Stomach (tissue), 9 donors: ENCODE measurements around the gene DCTN4. TPM values are rescaled to one million over a fixed set of nuclear protein-coding genes. Genes with fewer than 3 reads are reported as not detected.
"Not testable (repeated sequence)": the region's sequence is repeated elsewhere in the genome, so short reads cannot be mapped to it uniquely, and the experiment has no call there.

Experiments
- DNase-seq, 2 donors: peaks; one replicate each; pipeline versions ENCODE4 v3.0.0 to v3.0.0-alpha.2; 2013 to 2019
- H3K27ac ChIP-seq, 5 donors: fragments of 200-600 bp in 4 of 5; sonication (generic) in 4 of 5; one replicate each; pipeline ENCODE4 v1.5.1; 2013 to 2019; ENCODE audit warnings: mild to moderate bottlenecking in 1 of 5, moderate library complexity in 1 of 5
- H3K27me3 ChIP-seq, 3 donors: fragments of 200-600 bp; sonication (generic); one replicate each; pipeline ENCODE4 v1.5.1; 2017 to 2019; ENCODE audit warnings: mixed run types in 1 of 3
- H3K36me3 ChIP-seq, 4 donors: fragments of 200-600 bp; sonication (generic); 1 replicate in 3 of 4; 2 replicates in 1 of 4; pipeline ENCODE4 v1.5.1; 2016 to 2019
- H3K4me1 ChIP-seq, 4 donors: fragments of 200-600 bp; sonication (generic); one replicate each; pipeline ENCODE4 v1.5.1; 2016 to 2019
- H3K4me3 ChIP-seq, 4 donors: fragments of 200-600 bp; sonication (generic) in 3 of 4; one replicate each; pipeline ENCODE4 v1.5.1; 2016 to 2019; ENCODE audit warnings: mild to moderate bottlenecking in 1 of 4
- H3K9me3 ChIP-seq, 4 donors: fragments of 200-600 bp; sonication (generic); one replicate each; pipeline ENCODE4 v1.5.1; 2016 to 2019
- EP300 ChIP-seq: sonication (generic); formaldehyde crosslinking; IDR thresholded peaks from one replicate; pipeline ENCODE4 v1.6.1; 2017; ENCODE audit warnings: antibody characterized with exemption
- POLR2A ChIP-seq, 4 donors: fragments of 450-650 bp; IDR thresholded peaks; one replicate each; pipeline ENCODE4 v1.6.1; 2016; ENCODE audit warnings: antibody characterized with exemption in 4 of 4, control low read depth in 2 of 4, mild to moderate bottlenecking in 1 of 4, moderate library complexity in 1 of 4
- POLR2AphosphoS5 ChIP-seq, 3 donors: sonication (generic); formaldehyde crosslinking; IDR thresholded peaks; one replicate each; pipeline ENCODE4 v1.6.1; 2016; ENCODE audit warnings: antibody characterized with exemption in 3 of 3
- WGBS, 5 donors: extraction: QIAGEN DNeasy Blood & Tissue Kit in 3 of 5; methylation state at CpG; one replicate each; pipeline versions ENCODE4 v1.1.5 to v1.1.7; 2013 to 2018; 5-methylcytosine and 5-hydroxymethylcytosine counted together
- intact Hi-C: fragments of 100-400 bp; cut with DNase I; formaldehyde crosslinking; loops from one replicate; pipeline ENCODE4 v1.15.1; 2023; ENCODE audit warnings: low total_unique reads
- polyA plus RNA-seq, 3 donors: library from polyadenylated mRNA; stranded (reverse); fragments of 200-250 nt; gene quantifications; one replicate each; pipeline ENCODE4 v1.2.3, GENCODE V29; 2013
- total RNA-seq, 5 donors: library from RNA; depleted of rRNA; stranded (reverse); fragments of >200 nt; gene quantifications; one replicate each; pipeline versions ENCODE4 v1.1.0 to v1.2.3, GENCODE V29; 2014 to 2016
- TF ChIP-seq, protein P1 (sequence below), 7 experiments: fragments of 450-650 bp in 4 of 7; fragments of 200-600 bp in 3 of 7; sonication (generic) in 3 of 7; IDR thresholded peaks; one replicate each; pipeline ENCODE4 v1.5.1; 2016 to 2019; ENCODE audit warnings: antibody characterized with exemption in 7 of 7, control low read depth in 2 of 7, mild to moderate bottlenecking in 1 of 7
- donor health status: healthy with polysubstance abuse.
- donor health status: Bipolar disorder and iron deficiency.
- donor health status: healthy.

DCTN4 gene
- total and polyA plus RNA-seq, 8 donors: 16.1 to 113 (median 39.5) TPM

GRCh38 chr5:150753463-150753862 lies 5.4 kb downstream of the DCTN4 start:
- H3K4me3 ChIP-seq: no peak overlapping the region

DNA sequence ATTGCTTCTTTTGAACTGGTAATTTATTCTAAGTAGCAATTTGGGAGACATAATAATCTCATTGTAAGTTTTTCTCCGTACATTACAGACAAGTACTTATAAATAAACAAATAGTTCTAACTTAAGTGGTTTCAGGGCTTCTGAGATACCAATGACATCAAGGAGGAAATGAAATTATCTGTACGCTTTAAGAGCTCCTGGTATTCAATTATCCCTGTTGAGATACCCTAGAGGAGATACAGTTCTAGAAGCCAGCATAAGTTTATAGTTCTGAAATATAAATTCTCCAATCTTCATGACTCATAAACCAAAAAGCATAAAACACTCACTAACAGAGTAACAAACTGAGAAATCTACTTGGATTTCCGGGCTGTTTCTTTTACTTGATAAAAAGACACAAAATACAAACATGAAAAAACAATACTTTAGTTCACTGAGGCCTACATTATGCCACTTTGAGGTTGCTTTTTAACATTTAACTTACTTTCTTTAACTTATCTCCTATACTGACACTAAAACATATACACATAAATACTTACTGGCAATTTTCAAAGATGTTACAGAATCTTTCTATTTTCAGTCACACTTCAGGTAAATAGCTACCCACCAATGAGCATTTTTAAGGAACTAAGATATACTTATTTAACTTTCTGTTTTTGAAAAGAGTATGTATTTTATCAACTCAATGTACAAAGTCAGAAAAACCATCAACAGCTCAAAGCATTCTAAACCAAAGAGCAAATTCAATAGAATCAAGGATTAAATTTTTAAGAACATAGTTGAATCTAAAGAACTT lies 7.5 kb downstream of the DCTN4 start:
- intact Hi-C loops: no loop called here
- H3K4me1 ChIP-seq: peaks cover 24 to 74% (median 55%) of the 10 kb centered on the region in 4 donors
- DNase-seq: no peak
- H3K9me3 ChIP-seq: no peaks in the 10 kb centered on the region
- no peaks in the 10 kb centered on the region for H3K27me3 ChIP-seq
- peaks cover 17 to 67% (median 58%) of the 10 kb centered on the region in 4 donors for H3K36me3 ChIP-seq
- WGBS, 5 donors: 28 to 47% (median 37%) methylated on average over 3 of the region's 3 CpGs
- peak overlapping the region in 4 of 5 donors; percentile 2 to 77 (median 38) for H3K27ac ChIP-seq
- TF ChIP-seq EP300: no peak
- TF ChIP-seq POLR2AphosphoS5 (IDR thresholded peaks at IDR 0.05): no peak
- no peak for TF ChIP-seq POLR2A (IDR thresholded peaks at IDR 0.05)
- TF ChIP-seq, protein P1, sequence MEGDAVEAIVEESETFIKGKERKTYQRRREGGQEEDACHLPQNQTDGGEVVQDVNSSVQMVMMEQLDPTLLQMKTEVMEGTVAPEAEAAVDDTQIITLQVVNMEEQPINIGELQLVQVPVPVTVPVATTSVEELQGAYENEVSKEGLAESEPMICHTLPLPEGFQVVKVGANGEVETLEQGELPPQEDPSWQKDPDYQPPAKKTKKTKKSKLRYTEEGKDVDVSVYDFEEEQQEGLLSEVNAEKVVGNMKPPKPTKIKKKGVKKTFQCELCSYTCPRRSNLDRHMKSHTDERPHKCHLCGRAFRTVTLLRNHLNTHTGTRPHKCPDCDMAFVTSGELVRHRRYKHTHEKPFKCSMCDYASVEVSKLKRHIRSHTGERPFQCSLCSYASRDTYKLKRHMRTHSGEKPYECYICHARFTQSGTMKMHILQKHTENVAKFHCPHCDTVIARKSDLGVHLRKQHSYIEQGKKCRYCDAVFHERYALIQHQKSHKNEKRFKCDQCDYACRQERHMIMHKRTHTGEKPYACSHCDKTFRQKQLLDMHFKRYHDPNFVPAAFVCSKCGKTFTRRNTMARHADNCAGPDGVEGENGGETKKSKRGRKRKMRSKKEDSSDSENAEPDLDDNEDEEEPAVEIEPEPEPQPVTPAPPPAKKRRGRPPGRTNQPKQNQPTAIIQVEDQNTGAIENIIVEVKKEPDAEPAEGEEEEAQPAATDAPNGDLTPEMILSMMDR (IDR thresholded peaks at IDR 0.05): no peak
- no peak overlapping the region for H3K4me3 ChIP-seq

More at GRCh38 chr5:150753463-150753862, 5.4 kb downstream of the DCTN4 start:
- Histone ChIP-seq H3K36me3 (peaks cover 17 to 67% (median 58%) of the 10 kb centered on the region in 4 donors), H3K27ac (peak overlapping the region in 4 of 5 donors; percentile 58 to 79 (median 71)), H3K4me1 (peaks cover 32 to 92% (median 70%) of the 10 kb centered on the region in 4 donors), H3K9me3 (no peaks in the 10 kb centered on the region), H3K27me3 (no peaks in the 10 kb centered on the region)
- DNase-seq: no peak
- intact Hi-C loops: no loop called here
- TF ChIP-seq, protein P1 (IDR thresholded peaks at IDR 0.05): no peak
- TF ChIP-seq POLR2AphosphoS5 (IDR thresholded peaks at IDR 0.05) (no peak), POLR2A (IDR thresholded peaks at IDR 0.05) (no peak), EP300 (no peak)
- WGBS, 5 donors: 48 to 78% (median 60%) methylated on average over 5 of the region's 5 CpGs

DNA sequence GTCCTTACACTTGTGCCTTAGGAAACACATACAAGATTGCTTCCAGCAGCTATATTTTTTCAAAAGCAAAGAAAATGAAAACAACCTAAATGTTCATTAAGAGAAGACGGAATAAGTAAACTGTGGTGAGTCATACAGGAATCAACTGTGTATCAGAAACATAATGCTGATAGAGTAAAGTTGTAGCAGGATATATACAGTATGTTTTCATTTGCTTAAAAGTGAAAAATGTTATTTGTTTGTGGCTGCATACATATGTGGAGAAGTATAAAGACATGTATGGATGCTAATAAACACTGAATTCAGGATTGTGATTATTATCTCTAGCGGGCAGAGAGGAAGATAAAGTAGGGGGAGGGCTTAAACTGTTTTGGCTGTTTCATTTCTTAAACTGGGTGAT lies 8.3 kb downstream of the DCTN4 start:
- Histone ChIP-seq H3K36me3 (peaks cover 17 to 58% (median 49%) of the 10 kb centered on the region in 4 donors), H3K27ac (peak overlapping the region in 2 of 5 donors; percentile 39 to 77), H3K9me3 (no peaks in the 10 kb centered on the region), H3K27me3 (no peaks in the 10 kb centered on the region), H3K4me1 (peaks cover 24 to 67% (median 50%) of the 10 kb centered on the region in 4 donors), H3K4me3 (no peak overlapping the region)
- intact Hi-C loops: no loop called here
- TF ChIP-seq, protein P1 (IDR thresholded peaks at IDR 0.05): no peak
- TF ChIP-seq POLR2A (IDR thresholded peaks at IDR 0.05) (no peak), EP300 (no peak), POLR2AphosphoS5 (IDR thresholded peaks at IDR 0.05) (no peak)
- 18 to 43% (median 38%) methylated on average over 2 of the region's 2 CpGs for whole genome bisulfite sequencing, 5 donors
- DNase-seq: no peak

GRCh38 chr5:150743142-150743488 lies 15.7 kb downstream of the DCTN4 start:
- H3K27ac ChIP-seq, H3K4me3 ChIP-seq, H3K9me3 ChIP-seq, intact Hi-C loops, H3K27me3 ChIP-seq: not testable (repeated sequence)
- H3K36me3 ChIP-seq: peaks cover 0 to 33% (median 31%) of the 10 kb centered on the region in 4 donors
- H3K4me1 ChIP-seq: peaks cover 0 to 29% (median 7%) of the 10 kb centered on the region in 4 donors
- DNase-seq: peak in 1 of 2 donors; percentile 31
- WGBS, 5 donors: 88 to 97% (median 94%) methylated on average over 6 to 9 of the region's 9 CpGs

DNA sequence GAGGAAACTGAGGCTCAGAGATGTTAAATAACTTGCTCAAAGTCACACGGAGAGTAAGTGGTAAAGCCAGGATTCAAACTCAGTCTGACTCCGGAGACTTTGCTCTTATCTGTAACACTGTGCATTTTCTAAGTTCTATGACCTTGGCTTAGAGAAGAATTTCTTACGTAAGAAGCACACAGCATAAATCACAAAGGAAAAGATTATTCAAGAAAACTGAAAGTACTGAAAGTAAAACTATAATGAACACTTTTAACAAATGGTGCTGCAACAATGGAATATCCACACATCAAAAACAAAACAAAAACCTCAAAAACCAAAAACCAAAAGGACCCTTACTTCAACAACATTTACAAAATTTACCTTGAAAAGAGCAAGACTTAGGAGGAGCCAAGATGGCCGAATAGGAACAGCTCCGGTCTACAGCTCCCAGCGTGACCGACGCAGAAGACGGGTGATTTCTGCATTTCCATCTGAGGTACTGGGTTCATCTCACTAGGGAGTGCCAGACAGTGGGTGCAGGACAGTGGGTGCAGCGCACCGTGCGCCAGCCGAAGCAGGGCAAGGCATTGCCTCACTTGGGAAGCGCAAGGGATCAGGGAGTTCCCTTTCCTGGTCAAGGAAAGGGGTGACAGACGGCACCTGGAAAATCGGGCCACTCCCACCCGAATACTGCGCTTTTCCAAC lies 16.2 kb downstream of the DCTN4 start:
- intact Hi-C loops, H3K27me3 ChIP-seq, H3K9me3 ChIP-seq, DNase-seq, H3K27ac ChIP-seq, H3K4me3 ChIP-seq: not testable (repeated sequence)
- H3K36me3 ChIP-seq: peaks cover 0 to 33% (median 31%) of the 10 kb centered on the region in 4 donors
- peaks cover 0 to 34% (median 9%) of the 10 kb centered on the region in 4 donors for H3K4me1 ChIP-seq
- 87 to 94% (median 92%) methylated on average over 18 of the region's 18 CpGs for WGBS, 5 donors
